ENCODE data around the gene MYMX. TPM values are rescaled to one million over a fixed set of nuclear protein-coding genes. Genes with fewer than 3 reads are reported as not detected.
A peak's percentile ranks its signal among the peaks of the same experiment; 100 is the strongest.

MYMX gene
- total and polyA plus RNA-seq, 2 of the 13 experiments (the other 11 are each of a cell fraction or from before 2014, with no cell fraction given), result not detected

- intact Hi-C loops (cut with micrococcal nuclease; ENCODE audit: unreplicated experiment), result no loop called here
- H3K4me2 ChIP-seq (ENCODE audit: low read depth, low read length), result peak overlapping the region; percentile 92
- ChIA-PET POLR2A (interaction anchor here (1.3 to 2.2 kb wide), 3 partner anchors 15 to 18 kb away, joined by 5 to 8 read pairs (median 6); partner anchors contain the start of gene HSP90AB1), CTCF (ENCODE audit: low intra/inter-chr PET ratio, low total read pairs) (no interaction called here)
- H3K9me3 ChIP-seq (ENCODE audit: low read length), result no peaks in the 10 kb centered on the region
- no peaks in the 10 kb centered on the region for H4K20me1 ChIP-seq (ENCODE audit: insufficient read depth, low read length)
- H3K27ac ChIP-seq (ENCODE audit: extremely low read length, insufficient read depth, low read length), result peak overlapping the region; percentile 1
- 83% methylated on average over 7 of the region's 7 CpGs for WGBS (ENCODE audit: low lambda C conversion rate)
- no peaks in the 10 kb centered on the region; a peak in 1 of 5 replicates for H3K27me3 ChIP-seq (ENCODE audit: control insufficient read depth in 1 of 2, insufficient read depth in 2 of 2, low read length in 2 of 2)
- no peak for FAIRE-seq
- in situ Hi-C loops (cut with HindIII; ENCODE audit: extremely low pct_ligation_motif_present, low pct_unique_long_range_greater_than_20kb), result no loop called here
- no peak overlapping the region for H2AFZ ChIP-seq (ENCODE audit: low read length)
- no peak for ATAC-seq
- peaks cover 18% of the 10 kb centered on the region for H3K79me2 ChIP-seq (ENCODE audit: insufficient read depth, low read length)
- peak overlapping the region; percentile 64 to 95 (median 76) for H3K4me3 ChIP-seq (replicated peaks in 1 of 3; ENCODE audit: insufficient read depth in 1 of 3, low read depth in 2 of 3, low read length in 3 of 3)
- BruUV-seq (replicated peaks), result no TSS peak
- peak overlapping the region; percentile 84; the same call in 1 of the 2 replicates for H3K9ac ChIP-seq (ENCODE audit: insufficient read depth, low read depth, low read length)
- H3K4me1 ChIP-seq (ENCODE audit: insufficient read depth, low read length), result peaks cover 35% of the 10 kb centered on the region
- no peak for DNase-seq (ENCODE audit: low spot score)
- H3K36me3 ChIP-seq (replicated peaks in 1 of 2; ENCODE audit: control insufficient read depth in 1 of 2, insufficient read depth in 2 of 2, low read length in 2 of 2), result peaks cover 2 to 30% of the 10 kb centered on the region in 2 experiments
- no peak for TF ChIP-seq ZNF569 (CRISPR knock-in tag; IDR thresholded peaks at IDR 0.05; ENCODE audit: borderline replicate concordance)
- TF ChIP-seq MXD1 (CRISPR knock-in tag; IDR thresholded peaks at IDR 0.05), result no peak
- no peak for TF ChIP-seq ZNF644 (CRISPR knock-in tag; IDR thresholded peaks at IDR 0.05; ENCODE audit: low read depth)
- peak; percentile 11; the same call in 1 of the 2 replicates for TF ChIP-seq ZNF350 (CRISPR knock-in tag; IDR thresholded peaks at IDR 0.05; ENCODE audit: borderline replicate concordance, low read depth)
- TF ChIP-seq ZNF547 (CRISPR knock-in tag; IDR thresholded peaks at IDR 0.05), result 0 out of 2 replicates have a peak, but pooled peaks have one; percentile 53
- TF ChIP-seq FOXK1 (CRISPR knock-in tag; IDR thresholded peaks at IDR 0.05; ENCODE audit: borderline replicate concordance, low read depth), result no peak
- TF ChIP-seq PAWR (CRISPR knock-in tag; IDR thresholded peaks at IDR 0.05; ENCODE audit: borderline replicate concordance), result no peak
- no peak for TF ChIP-seq ZNF567 (CRISPR knock-in tag; IDR thresholded peaks at IDR 0.05; ENCODE audit: borderline replicate concordance)
- no peak for TF ChIP-seq SOX13 (IDR thresholded peaks at IDR 0.05)
- TF ChIP-seq SOX13 (CRISPR knock-in tag; conservative IDR thresholded peaks at IDR 0.05 in 1 of 2, IDR thresholded peaks at IDR 0.05 in 1 of 2), result no peak
- no peak for TF ChIP-seq DZIP1 (CRISPR knock-in tag; IDR thresholded peaks at IDR 0.05)
- TF ChIP-seq ZNF598 (CRISPR knock-in tag; IDR thresholded peaks at IDR 0.05; ENCODE audit: borderline replicate concordance), result 0 out of 2 replicates have a peak, but pooled peaks have one; percentile 51
- TF ChIP-seq MED1 (CRISPR knock-in tag; IDR thresholded peaks at IDR 0.05), result no peak
- TF ChIP-seq TFDP1 (CRISPR knock-in tag; IDR thresholded peaks at IDR 0.05; ENCODE audit: borderline replicate concordance), result no peak
- no peak for TF ChIP-seq ZC3H13 (CRISPR knock-in tag; IDR thresholded peaks at IDR 0.05)
- TF ChIP-seq SOX5 (CRISPR knock-in tag; IDR thresholded peaks at IDR 0.05; ENCODE audit: borderline replicate concordance), result no peak
Observed at GRCh38 chr6:44262467-44263353, 46.0 kb downstream of the MYMX start.
